Stimulated activated CD8-positive, alpha-beta memory T cell treated with anti-CD3 and anti-CD28 coated beads, Interleukin-12 subunit alpha, Interleukin-12 subunit beta, amount 100 ng/mL, for 1 hour (primary cell): ENCODE data around the gene COL28A1.
"Not testable (repeated sequence)": the region's sequence is repeated elsewhere in the genome, so short reads cannot be mapped to it uniquely, and the experiment has no call there.

Source experiments
- DNase-seq: peaks from one replicate; pipeline ENCODE4 v3.0.0-alpha.2; 2020; ENCODE audit warnings: low read depth

COL28A1 gene

DNA sequence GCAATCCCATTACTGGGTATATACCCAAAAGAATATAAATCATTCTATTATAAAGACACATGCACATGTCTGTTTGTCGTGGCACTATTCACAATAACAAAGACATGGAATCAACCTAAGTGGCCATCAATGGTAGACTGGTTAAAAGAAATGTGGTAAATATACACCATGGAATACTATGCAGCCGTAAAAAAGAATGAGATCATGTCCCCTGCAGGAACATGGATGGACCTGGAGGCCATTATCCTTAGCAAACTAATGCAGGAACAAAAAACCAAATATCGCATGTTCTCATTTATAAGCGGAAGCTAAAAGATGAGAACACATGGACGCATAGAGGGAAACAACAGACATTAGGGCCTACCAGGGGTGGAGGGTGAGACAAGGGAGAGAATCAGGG lies 25.9 kb upstream of the COL28A1 start:
- DNase-seq = not testable (repeated sequence)

- no peak for DNase-seq
These were observed 21.6 kb upstream of the COL28A1 start for GRCh38 chr7:7557252-7557651.

- DNase-seq = no peak
These were observed 21.2 kb upstream of the COL28A1 start for GRCh38 chr7:7556852-7557251.

DNA sequence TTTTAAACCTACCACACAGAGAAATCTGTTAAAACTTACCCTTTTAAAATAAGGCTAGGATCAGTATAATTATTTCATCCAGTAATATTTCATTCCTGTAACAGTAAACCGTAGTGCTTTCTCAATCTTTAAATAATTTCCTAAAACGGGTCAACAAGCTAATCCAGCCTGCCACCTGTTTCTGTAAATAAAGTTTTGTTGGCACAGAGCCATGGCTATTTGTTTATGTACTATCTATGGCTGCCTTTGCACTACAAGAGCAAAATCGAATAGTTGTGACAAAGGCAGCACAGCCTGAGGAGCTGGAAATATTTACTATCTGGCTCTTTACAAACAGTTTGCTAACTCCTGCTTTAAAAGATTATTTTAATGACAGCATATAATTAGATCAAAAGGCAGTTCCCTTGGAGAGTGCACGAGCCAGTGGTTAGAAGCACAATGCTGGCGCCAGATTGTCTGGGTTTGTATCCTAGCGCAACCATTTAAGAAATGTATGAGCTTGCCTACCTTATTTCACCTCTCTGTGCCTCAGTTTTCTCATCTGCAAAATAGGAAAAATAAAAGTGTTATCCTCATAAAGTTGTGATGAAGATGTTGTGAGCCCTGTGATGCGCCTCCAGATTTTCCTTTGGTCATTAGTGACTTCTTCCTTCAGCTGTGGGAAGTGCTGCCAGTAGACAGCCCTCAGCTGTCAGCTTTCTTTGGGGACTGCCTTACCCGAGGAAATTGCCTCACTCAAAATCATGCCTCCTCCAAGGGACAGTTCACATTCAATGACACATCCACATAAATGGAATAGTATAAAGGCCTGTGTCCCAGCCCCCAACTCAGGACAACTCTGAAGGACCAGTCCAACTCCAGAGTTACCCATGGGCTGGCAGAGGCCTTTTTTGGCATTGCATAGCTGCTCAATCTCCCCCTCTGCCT lies 19.2 kb upstream of the COL28A1 start:
- no peak for DNase-seq

- DNase-seq = no peak
These were observed 18.4 kb upstream of the COL28A1 start for GRCh38 chr7:7554021-7554432.

GRCh38 chr7:7553386-7553785 lies 17.7 kb upstream of the COL28A1 start:
- DNase-seq = no peak

DNA sequence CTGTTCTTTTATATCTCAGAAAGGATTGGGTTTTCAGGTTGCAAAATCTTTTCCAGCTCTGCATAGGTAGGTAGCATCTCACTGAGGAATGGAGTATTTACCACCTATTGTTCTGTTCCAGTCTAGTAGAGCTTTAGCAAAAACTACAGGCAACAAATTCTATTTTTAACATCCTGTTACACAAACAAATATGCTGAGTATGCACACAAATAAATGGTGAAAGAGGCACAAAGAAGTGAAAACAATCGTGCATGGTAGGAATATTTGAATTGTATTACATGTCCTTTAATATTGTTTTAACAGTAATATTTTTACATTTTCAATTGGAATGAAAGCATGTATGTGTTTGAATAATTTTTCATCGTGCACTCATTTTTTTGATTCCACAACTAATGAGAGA lies 16.5 kb upstream of the COL28A1 start:
- DNase-seq = no peak

DNA sequence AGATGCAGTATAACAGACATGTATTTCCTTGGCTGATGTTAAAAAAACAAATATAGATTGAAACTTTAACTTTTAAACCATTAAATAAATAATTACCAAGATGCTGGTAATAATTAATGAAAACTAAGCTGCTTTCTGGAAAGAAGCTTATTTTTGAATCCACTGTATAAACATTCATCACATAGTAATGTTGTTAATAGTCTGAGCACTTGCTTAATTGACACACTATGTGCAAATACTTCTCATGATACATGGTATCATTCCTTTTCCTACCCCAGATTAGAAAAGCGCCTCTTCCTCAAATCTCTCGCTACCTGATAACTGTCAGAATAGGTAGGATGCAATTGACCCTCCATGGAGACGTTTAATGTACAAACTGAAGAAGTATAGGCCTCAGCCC lies 15.0 kb upstream of the COL28A1 start:
- DNase-seq = no peak

DNA sequence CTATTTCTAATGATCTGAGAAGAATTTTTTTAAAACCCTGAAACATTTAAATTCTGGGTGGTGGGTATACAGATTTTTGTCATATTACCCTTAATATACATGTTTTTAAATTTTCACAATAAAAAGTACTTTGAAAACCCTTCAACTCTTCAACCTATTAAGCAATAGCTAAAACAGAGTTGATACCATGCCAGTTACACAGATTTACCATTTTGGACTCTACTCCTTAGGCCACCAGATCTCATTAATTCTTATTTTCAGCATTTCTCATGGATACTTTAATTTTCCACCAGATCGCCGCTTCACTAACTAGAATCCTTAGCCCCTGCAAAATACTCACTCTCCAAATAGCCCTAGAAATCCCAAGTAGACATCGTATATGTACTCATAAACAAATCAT lies 12.7 kb upstream of the COL28A1 start:
- no peak for DNase-seq

DNA sequence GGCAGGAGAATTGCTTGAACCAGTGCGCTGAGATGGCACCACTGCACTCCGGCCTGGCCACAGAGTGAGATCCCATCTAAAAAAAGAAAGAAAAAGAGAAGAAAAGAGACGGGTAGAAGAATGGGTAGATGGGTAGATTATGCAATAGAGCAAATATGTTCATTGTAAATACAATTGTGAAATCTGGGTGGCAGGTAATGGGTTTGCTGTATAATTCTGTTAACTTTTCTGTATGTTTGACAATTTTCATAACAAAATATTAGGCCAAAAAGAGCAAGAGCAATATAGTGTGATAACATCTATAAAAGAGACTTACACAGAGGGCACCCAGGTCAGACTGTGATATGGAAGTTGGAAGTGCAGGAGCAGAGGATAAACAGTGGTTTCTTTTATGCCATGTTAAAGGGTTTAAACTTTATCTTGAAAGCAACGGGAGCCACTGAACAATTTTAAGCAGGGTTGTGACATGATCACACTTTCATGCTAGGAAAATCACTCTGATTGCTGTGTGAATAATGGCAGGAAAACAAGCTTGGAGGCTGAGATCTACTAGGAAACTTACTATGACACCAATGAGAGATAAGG lies 6.7 kb upstream of the COL28A1 start:
- DNase-seq = no peak

- DNase-seq = no peak
These were observed 4.0 kb upstream of the COL28A1 start for GRCh38 chr7:7539711-7540110.

DNA sequence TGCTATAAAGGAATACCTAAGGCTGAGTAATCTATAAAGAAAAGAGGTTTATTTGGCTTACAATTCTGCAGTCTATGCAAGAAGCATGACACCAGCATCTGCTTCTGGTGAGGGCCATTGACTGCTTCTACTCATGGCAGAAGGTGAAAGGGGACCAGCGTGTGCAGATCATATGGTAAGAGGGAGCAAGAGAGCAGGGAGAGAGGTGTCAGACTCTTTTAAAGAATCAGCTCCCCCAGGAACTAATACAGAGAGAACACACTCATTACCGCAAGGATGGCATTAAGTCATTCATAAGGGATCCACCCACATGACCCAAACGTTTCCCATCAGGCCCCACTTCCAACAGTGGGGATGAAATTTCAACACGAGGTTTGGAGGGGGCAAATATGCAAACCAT lies 3.5 kb upstream of the COL28A1 start:
- no peak for DNase-seq

GRCh38 chr7:7537711-7538110 lies 2.0 kb upstream of the COL28A1 start:
- no peak for DNase-seq

DNA sequence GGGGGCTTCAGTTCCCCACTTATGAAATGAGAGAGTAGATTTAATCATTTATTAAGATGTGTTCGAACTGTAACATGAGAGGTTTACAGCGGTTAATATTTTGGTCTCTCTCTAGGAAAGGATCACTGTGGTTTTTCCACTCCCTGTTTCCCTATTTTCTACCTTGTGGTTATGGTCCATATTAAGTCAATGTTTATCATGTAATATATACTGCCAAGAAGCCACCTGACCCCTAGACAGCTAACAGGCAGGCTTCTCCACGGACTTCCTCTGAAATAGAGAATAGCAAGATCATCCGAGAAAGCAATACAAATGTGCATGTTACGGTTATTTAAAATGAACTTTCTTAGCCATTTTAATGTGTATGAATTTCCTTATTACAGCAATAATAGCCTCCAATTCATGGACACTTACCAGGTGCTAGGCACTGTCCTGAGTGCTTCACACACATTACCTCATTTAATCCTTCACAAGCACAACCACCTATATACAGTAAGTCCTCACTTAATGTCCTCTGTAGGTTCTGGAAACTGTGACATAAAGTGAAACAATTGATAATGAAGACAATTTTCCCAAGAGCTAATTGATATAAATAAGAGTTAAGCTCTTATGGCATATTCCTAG lies 835 bp upstream of the COL28A1 start:
- no peak for DNase-seq

- DNase-seq = no peak
These were observed 1.7 kb downstream of the COL28A1 start for GRCh38 chr7:7533831-7534430.

DNA sequence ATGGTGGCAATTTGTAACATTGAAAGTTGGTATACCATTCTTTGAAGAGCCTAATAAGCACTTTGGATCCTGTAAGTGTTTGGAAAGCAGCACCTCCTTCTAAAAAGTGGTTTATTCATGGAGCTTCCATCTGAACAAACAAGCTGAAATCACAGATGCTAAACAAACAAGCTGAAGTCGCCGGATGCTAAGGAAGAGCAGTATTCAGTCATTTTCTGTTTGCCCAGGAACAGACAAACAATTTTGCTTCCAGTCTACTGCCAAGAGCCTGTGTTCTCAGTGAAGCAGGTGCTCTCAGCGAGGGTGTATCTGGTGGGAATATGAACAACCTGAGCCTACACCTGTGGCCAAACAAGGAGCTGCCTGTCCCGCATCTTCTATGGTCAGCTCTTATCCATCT lies 6.3 kb downstream of the COL28A1 start:
- no peak for DNase-seq

DNA sequence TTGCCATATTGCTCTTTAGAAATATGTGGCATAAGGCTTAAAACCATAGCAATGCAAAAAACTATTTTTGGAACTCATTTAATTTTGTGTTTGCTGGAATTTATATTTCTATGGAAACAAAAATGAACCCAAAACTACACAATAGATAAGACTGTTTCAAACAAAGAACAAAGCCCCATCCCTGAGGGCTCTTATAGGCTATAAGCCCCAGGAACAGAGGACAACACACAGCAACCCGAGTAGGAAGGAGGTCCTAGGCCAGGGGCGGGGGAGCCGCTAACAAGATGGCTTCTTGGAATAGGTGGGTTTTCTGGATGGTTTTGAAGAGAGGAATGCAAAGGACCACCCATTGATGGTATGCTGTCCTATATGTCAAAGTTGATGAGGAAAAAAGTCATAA lies 8.6 kb downstream of the COL28A1 start:
- DNase-seq = no peak

DNA sequence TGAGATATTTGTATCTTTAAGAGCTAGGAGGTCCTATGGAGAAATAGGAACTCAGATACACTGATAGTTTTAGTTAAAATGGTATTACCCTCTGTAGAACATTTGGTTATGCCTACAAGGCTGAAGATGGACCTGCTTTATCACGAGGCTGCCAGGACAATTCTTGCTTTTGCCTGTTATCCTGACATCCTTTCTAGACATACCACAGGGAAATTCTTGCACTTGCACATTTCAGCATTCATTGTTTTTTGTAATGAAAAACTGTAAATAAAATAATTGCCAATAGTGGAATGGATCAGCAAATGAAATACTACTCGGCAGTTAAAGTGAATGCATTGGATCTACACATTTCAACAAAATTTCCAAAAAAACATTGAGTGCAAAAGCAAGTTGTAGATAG lies 9.7 kb downstream of the COL28A1 start:
- no peak for DNase-seq

DNA sequence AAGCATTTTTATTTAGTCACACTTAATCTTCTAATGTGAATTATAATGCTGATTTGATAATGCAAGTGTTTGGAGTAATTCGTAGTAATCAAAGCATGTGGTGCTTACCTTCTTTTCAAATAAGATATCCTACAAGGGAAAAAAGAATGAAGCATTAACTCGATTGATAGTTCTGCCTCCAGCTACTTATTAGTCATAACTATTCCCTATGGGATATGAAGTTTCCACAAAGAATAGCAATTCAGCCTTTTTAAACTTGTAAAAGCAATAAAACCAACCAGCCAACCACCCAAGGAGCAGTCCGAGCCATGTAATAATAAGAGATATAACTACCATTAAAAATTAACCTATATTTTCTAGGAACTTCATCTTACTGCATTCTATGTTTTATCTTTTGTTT lies 11.6 kb downstream of the COL28A1 start:
- DNase-seq = no peak

- DNase-seq = no peak
These were observed 13.3 kb downstream of the COL28A1 start for GRCh38 chr7:7522421-7522820.

DNA sequence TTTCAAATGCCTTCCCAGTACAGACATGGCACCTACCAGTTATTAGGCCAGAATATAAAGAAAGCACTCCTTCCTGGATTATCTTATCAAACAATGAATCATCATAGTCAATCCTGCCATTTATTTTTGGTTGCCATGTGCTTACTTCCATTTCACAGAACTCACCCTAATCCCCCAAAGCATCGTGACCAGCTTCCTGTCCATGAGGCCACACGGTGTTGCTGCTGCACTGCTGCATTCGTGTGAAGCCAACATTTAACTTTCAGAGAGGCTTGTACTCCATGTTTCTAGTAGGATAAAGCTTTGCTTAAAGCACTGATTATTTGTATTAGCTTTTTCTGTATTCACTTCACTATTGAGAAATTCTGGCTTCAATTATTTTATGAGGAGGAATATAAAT lies 14.4 kb downstream of the COL28A1 start:
- DNase-seq = no peak

GRCh38 chr7:7519528-7519927 lies 16.1 kb downstream of the COL28A1 start:
- DNase-seq = no peak

GRCh38 chr7:7519056-7519455 lies 16.6 kb downstream of the COL28A1 start:
- DNase-seq = no peak
